HL-60/S4 (cell line): ENCODE measurements around the gene ARHGAP35.
"Not testable (repeated sequence)": the region's sequence is repeated elsewhere in the genome, so short reads cannot be mapped to it uniquely, and the experiment has no call there.

ENCODE experiments used
- in situ Hi-C: fragments of 300-500 bp; cut with MboI; formaldehyde crosslinking; loops from 2 replicates; pipeline ENCODE4 v1.14.3; 2022; ENCODE audit warnings: low sequenced_read_pairs

The ARHGAP35 gene

DNA sequence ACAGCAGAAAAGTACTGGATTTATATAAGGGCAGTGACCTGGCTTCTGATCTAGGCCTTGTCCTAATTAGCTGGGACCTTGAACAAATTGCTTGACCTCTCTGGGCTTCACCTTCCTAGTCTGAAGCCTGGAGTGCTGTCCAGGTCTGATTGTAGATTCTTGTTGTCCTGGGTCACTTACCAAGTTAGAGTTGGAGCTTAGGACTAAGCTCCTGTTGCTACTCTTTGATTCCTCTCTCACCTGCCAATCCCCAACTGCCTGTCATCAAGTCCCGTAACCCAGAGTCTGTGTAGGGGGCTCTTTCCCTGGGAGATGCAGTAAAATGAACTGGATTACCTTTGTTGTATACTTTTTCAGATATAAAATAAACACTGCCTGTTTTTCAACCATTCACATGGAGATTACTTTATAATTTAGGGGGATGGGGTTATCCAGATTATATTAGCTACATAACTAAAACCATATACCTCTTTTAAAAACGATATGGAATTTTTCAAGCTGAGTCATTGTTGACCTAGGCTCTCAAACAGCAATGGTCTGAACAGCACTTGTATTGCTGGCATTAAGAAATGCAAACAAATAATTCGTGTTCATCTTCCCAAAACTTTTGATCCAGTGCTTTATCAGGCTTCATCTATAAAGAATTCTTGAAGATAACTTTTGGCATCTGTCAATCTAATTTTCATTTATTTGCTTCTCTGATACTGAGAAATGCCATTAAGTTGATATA, 5.8 kb downstream of the ARHGAP35 start:
- in situ Hi-C loops: loop anchor here (25.0 kb wide), 1 partner anchor 271 kb away; the partner anchor contains the start of gene SAE1

DNA sequence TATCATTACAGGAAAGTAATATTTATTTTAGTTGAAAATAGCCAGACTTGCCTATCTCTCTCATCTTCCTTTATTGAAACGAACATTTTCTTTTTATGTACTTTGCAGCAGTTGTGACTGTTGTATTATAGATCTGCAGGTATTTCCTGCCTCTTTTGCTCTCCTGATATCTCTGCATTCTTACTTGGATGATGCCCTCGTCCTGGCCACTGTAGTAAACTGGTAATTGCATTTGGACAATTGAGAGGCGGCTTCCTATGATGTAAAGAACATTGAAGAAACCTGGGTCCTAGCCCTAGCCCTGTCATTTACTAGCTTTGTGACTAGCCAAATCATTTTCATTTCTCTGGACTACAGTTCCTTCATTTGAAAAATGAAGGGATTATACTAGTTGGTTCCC, 6.4 kb downstream of the ARHGAP35 start:
- in situ Hi-C loops: loop anchor here (25.0 kb wide), 1 partner anchor 270 kb away; the partner anchor contains the start of gene SAE1

DNA sequence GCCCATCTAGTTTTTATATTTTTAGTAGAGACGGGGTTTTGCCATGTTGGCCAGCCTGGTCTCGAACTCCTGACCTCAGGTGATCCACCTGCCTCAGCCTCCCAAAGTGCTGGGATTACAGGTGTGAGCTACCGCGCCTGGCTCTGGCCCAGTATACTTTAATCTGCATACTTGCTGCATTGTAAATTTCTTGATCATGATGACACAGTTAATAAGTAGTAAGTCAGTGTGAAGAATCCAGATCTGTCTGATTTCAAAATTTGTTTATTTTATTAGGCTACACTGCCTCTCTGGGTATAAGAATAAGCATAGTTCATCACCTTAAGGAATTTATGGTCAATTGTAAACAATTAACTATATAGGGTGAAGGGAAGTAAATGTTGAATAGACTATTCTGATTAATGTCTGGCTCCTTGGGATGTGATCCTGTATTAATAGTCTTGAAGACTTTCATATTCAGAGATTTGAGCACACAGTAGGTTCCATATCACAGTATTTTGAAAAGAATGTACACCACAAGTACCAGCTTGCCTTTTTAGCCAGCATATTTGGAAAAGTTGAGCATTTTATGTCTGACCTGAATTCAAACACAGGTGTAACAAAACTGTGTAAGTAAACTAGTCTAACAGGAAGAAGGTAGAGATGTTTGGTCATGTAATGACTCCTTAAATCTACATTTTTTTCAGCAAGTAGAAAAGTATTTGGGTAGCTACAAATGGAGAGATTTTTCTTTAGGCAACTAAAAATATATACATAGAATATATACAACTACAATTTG, 7.4 kb downstream of the ARHGAP35 start:
- in situ Hi-C loops: loop anchor here (25.0 kb wide), 1 partner anchor 269 kb away; the partner anchor contains the start of gene SAE1

- in situ Hi-C loops: loop anchor here (25.0 kb wide), 1 partner anchor 266 kb away; the partner anchor contains the start of gene SAE1
Observed at GRCh38 chr19:46871173-46871572, 10.4 kb downstream of the ARHGAP35 start.

DNA sequence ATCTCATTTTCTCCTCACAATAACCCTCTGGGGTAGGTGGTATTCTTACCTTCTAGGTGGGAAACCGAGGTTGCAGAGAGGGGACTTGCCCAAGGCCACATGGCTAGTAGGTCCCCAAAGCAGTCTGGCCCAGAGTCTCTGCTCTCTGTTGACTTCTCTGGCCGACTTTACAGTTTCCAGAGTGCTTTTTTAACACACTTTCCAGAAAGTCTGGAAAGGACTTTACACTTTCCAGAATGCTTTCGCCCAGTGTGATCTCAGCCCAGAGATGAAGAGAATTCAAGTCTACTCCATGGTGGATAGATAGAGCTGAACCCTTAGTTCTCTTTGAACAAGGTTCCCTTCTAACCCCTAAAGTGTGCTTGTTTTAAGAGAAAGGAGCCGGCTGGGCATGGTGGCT, 12.2 kb downstream of the ARHGAP35 start:
- in situ Hi-C loops: loop anchor here (25.0 kb wide), 1 partner anchor 264 kb away; the partner anchor contains the start of gene SAE1

DNA sequence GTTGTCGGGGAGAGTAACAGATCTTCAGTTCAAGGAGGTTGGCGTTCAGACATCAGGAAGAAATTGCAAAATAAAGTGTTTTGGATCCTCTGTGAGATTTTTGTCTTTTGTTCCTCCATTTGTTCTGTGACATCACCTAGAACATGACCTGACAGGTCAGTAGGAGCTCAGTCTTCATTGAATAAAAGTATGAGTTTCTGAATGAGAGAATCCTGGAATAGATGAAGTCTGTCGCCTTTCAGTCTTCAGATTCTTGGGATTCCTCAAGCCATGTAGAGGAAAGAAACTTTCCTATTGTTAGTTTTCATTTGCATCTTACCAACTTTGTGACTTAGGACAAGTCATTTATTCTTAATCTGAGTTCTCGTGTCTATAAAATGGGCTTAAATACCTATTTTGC, 14.4 kb downstream of the ARHGAP35 start:
- in situ Hi-C loops: no loop called here

DNA sequence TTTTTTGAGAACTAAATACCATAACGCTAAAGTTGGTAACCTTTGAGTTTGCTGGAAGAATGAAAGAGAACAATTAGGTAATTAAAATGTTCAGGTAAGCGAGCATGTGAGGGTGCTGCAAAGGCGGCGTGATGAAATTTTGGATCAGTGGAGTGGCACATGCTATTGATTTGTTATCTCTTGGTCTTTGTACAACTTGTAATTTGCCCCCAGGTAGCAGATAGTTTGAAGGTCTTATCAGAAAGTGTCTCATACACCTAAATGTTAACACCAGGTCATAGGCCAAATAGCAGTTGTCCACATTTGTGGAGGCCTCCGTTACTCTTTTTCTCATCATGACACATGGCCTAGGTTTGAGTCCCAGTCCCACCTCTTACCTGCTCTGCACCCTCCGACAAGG, 14.9 kb downstream of the ARHGAP35 start:
- in situ Hi-C loops: no loop called here

- in situ Hi-C loops: no loop called here
Observed at GRCh38 chr19:46878613-46879375, 18.0 kb downstream of the ARHGAP35 start.

- in situ Hi-C loops: no loop called here
Observed at GRCh38 chr19:46880431-46880830, 19.6 kb downstream of the ARHGAP35 start.

- in situ Hi-C loops: no loop called here
Observed at GRCh38 chr19:46881092-46881491, 20.3 kb downstream of the ARHGAP35 start.

DNA sequence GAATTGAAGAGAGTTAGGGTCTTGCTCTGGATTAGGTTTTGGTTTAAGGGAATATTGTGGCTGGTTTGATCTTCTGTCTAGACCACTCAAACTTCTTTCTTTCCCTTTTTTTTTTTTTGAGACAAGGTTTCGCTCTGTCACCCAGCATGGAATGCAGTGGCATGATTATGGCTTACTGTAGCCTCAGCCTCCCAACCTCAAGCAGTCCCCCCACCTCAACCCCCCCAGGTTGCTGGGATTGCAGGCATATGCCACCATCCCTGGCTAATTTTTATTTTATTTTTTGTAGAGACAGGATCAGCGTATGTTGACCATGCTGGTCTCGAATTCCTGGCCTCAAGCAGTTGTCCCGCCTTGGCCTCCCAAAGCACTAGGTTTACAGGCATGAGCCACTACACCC, 21.2 kb downstream of the ARHGAP35 start:
- in situ Hi-C loops: no loop called here

DNA sequence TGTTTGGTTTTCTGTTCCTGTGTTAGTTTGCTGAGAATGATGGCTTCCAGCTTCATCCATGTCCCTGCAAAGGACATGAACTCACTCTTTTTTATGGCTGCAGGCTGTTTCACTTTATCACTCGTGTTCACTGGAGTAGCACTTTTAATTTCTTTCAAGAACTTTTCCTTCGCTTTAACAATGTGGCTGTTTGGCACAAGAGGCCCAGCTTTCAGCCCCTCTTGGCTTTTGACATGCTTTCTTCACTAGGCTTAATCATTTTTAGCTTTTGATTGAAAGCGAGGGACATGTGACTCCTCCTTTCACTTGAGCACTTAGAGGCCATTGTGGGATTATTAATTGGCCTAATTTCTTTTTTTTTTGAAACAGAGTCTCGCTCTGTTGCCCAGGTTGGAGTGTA, 22.0 kb downstream of the ARHGAP35 start:
- in situ Hi-C loops: not testable (repeated sequence)

- in situ Hi-C loops: no loop called here
Observed at GRCh38 chr19:46885411-46885810, 24.6 kb downstream of the ARHGAP35 start.

DNA sequence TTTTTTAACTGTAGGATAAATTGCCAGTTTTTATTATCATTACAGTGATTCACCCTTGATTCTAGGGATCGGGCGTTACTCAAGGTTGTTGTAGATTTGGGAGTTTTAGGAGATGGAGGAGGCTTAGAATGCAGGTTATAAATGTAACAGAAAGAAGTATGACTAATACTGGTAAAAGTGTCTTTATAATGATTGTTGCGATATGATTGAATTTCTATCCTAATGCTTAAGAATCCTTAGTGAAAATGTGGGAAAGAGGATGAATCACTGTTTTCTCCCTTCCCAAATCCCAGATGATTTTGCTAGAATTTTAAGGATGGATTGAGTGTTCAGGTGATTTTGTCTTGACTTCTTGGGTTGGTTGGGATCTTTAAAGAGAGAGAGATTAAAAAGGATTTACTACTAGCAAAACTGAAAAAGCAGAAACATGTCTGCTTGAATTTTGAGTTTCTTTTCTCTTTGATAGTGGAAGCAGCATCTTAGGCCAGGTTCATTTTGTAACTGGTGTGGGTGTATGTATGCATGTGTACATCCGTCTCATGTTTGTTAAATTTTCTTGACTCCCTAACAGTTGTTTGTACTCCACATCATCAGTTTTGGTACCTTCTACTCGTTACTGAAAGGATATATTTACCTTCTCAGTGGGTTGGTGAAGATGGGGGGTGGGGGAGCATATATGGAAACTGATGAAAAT, 25.9 kb downstream of the ARHGAP35 start:
- in situ Hi-C loops: no loop called here

DNA sequence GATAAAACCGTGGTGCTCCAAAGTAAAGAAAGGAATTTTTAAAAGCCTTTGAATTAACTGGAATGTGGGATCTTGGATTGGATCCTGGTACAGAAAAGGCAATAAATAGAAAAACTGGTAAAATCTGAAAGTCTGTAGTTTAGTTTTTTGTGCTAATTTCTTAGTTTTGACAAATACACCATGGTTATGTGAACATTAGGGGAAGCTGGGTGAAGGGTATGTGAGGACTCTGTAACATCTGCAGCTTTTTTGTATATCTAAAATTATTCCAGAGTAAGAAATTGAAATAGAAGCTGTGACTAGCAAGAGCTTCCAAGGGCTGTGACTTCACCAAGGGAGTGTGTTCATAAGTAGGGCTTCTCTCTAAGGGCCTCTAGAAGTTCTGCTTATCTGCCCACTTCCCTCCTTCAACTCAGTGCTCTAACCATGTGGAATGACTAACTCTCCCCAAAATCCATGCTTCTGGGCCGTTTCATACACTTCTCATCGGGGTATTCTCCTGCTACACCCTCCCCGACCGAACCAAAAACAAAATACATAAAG, 26.5 kb downstream of the ARHGAP35 start:
- in situ Hi-C loops: no loop called here

- in situ Hi-C loops: no loop called here
Observed at GRCh38 chr19:46890423-46891170, 29.8 kb downstream of the ARHGAP35 start.

DNA sequence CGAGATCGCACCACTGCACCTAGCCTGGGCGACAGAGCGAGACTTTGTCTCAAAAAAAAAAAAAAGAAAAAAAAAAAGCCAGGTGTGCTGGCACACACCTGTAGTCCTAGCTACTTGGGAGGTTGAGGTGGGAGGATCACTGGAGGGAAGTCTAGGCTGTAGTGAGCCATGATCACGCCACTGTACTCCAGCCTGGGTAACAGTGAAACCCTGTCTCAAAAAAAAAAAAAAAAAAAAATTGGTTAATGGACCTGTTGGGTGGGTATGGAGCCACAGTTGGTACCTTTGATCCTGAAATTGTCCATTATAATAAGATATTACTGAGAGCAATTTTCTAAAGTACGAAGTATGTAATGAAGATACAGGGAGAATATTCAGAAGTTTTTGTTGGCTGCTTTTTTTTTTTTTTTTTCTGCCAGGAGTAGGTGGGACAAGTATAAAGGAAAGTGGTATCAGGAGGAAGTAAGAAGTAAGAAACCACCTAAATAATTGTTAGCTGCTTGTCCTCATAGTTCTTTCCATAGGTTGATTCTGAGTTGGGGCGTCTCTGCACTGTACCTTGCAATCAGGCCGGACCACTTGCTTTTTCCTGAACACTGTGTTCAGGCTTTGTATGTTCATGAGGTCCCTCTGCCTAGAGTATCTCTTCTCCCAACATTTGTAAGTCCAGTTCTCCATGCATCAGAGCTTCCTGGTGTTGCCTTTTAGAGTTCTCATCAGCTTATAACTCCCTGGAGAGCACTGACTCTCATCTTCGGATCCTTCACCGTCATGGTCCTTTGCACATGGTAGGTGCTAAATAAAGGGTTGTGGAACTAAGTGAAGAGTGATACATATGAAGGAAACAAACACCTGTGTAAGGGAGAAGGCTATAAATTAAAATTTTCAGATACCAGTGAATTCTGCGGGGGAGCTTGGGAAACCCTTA, 31.7 kb downstream of the ARHGAP35 start:
- in situ Hi-C loops: no loop called here

GRCh38 chr19:46896076-46896794, 35.4 kb downstream of the ARHGAP35 start:
- in situ Hi-C loops: no loop called here
